ENCODE results near the gene ARRDC4. TPM values are rescaled to one million over a fixed set of nuclear protein-coding genes. Genes with fewer than 3 reads are reported as not detected.

ARRDC4 gene
- total RNA-seq, 1 donor from 2014 or later = 11.9 TPM

DNA sequence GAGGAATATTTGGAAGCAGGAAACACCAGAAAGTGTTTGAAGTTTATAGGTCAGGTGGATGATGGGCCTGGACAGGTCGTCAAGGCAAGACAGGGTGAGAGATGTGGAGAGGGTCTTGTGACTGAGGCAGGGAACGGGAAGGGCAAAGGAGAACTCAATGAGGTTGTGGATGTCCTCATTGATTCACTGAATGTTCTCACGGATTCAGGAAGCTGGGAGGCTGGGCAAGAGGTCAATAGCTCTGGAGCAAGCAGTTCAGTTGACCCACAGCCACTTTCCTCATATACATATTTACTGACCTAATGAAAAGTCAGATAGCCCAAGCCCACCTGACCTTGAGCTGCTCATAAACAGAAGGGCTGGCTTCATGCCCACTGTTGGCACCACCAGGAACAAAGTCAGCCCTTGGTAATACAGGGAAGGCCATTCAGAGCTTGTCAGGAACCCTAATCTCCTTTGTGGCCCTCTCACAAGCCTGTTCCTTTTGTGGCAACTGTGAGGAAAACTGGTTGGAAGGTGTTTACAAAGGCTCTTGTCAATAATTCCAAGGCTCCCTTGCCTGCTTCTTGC lies 31.6 kb downstream of the ARRDC4 start:
- TF ChIP-seq, protein P1, sequence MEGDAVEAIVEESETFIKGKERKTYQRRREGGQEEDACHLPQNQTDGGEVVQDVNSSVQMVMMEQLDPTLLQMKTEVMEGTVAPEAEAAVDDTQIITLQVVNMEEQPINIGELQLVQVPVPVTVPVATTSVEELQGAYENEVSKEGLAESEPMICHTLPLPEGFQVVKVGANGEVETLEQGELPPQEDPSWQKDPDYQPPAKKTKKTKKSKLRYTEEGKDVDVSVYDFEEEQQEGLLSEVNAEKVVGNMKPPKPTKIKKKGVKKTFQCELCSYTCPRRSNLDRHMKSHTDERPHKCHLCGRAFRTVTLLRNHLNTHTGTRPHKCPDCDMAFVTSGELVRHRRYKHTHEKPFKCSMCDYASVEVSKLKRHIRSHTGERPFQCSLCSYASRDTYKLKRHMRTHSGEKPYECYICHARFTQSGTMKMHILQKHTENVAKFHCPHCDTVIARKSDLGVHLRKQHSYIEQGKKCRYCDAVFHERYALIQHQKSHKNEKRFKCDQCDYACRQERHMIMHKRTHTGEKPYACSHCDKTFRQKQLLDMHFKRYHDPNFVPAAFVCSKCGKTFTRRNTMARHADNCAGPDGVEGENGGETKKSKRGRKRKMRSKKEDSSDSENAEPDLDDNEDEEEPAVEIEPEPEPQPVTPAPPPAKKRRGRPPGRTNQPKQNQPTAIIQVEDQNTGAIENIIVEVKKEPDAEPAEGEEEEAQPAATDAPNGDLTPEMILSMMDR (IDR thresholded peaks at IDR 0.05; ENCODE audit: unreplicated experiment) = no peak
- peaks cover 5% of the 10 kb centered on the region for H3K27me3 Mint-ChIP-seq
- H3K4me3 Mint-ChIP-seq (ENCODE audit: low read depth) = no peak overlapping the region
- H3K36me3 Mint-ChIP-seq (ENCODE audit: insufficient read depth) = no peaks in the 10 kb centered on the region
- peaks cover 11% of the 10 kb centered on the region for H3K9me3 Mint-ChIP-seq (ENCODE audit: low read depth)
- no peak overlapping the region for H3K27ac Mint-ChIP-seq
- DNase-seq (ENCODE audit: low spot score, unreplicated experiment) = no peak
- peaks cover 3% of the 10 kb centered on the region for H3K4me1 Mint-ChIP-seq (ENCODE audit: low read depth)

- Mint-ChIP-seq H3K36me3 (ENCODE audit: insufficient read depth) (no peaks in the 10 kb centered on the region), H3K4me1 (ENCODE audit: low read depth) (peaks cover 3% of the 10 kb centered on the region), H3K9me3 (ENCODE audit: low read depth) (peaks cover 6% of the 10 kb centered on the region), H3K27ac (no peak overlapping the region), H3K4me3 (ENCODE audit: low read depth) (no peak overlapping the region), H3K27me3 (peaks cover 5% of the 10 kb centered on the region)
- TF ChIP-seq, protein P1 (IDR thresholded peaks at IDR 0.05; ENCODE audit: unreplicated experiment) = no peak
- DNase-seq (ENCODE audit: low spot score, unreplicated experiment) = no peak
Measured at GRCh38 chr15:97992823-97993222, 32.3 kb downstream of the ARRDC4 start.

DNA sequence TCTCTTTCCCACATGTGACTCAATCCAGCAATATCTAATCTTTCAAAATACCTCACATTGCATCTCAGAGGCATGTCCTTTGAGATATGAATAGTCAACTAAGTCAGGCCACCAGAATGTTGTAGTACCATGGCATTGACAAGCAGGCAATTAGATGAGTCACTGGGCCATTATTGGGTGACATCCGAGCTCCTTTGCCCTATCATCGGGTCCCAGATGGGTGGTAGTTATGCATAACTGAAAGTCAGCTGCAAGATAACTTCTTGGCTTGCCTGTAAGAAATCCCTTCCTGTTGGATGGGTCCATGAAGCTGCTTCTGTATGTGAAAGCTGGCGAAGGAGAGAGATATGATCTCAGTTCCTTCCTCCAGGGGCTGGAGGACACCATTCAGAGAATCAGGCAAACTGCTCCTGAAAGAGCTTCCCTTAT lies 32.8 kb downstream of the ARRDC4 start:
- no peak overlapping the region for H3K4me3 Mint-ChIP-seq (ENCODE audit: low read depth)
- TF ChIP-seq, protein P1 (IDR thresholded peaks at IDR 0.05; ENCODE audit: unreplicated experiment) = no peak
- DNase-seq (ENCODE audit: low spot score, unreplicated experiment) = no peak
- H3K27ac Mint-ChIP-seq = no peak overlapping the region
- H3K27me3 Mint-ChIP-seq = peaks cover 5% of the 10 kb centered on the region
- peaks cover 3% of the 10 kb centered on the region for H3K9me3 Mint-ChIP-seq (ENCODE audit: low read depth)
- H3K36me3 Mint-ChIP-seq (ENCODE audit: insufficient read depth) = no peaks in the 10 kb centered on the region
- peaks cover 3% of the 10 kb centered on the region for H3K4me1 Mint-ChIP-seq (ENCODE audit: low read depth)

- Mint-ChIP-seq H3K9me3 (ENCODE audit: low read depth) (peaks cover 2% of the 10 kb centered on the region), H3K36me3 (ENCODE audit: insufficient read depth) (no peaks in the 10 kb centered on the region), H3K4me1 (ENCODE audit: low read depth) (peaks cover 3% of the 10 kb centered on the region), H3K27ac (no peak overlapping the region), H3K27me3 (peaks cover 5% of the 10 kb centered on the region), H3K4me3 (ENCODE audit: low read depth) (no peak overlapping the region)
- TF ChIP-seq, protein P1 (IDR thresholded peaks at IDR 0.05; ENCODE audit: unreplicated experiment) = no peak
- no peak for DNase-seq (ENCODE audit: low spot score, unreplicated experiment)
Measured at GRCh38 chr15:97994236-97994635, 33.7 kb downstream of the ARRDC4 start.

DNA sequence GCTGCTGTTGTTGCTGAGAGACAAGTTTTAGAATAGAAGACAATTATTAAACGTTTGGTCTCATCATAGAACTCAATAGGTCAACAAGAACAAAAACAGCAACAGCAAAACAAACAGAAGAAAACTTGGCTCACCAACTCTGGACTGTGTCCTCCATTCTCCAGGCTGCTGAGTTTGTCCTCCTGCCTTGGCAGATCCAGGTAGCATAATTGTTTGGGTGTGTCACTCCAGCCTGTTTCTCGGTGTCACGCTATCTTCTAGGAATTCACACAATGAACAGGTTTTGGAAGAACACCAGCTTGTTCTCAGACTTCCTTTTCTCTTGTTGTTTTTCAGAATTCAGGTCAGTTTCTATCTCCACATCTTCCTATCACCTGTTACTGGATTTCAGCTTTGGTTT lies 34.7 kb downstream of the ARRDC4 start:
- H3K27me3 Mint-ChIP-seq = peaks cover 5% of the 10 kb centered on the region
- TF ChIP-seq, protein P1 (IDR thresholded peaks at IDR 0.05; ENCODE audit: unreplicated experiment) = no peak
- H3K27ac Mint-ChIP-seq = no peak overlapping the region
- no peaks in the 10 kb centered on the region for H3K36me3 Mint-ChIP-seq (ENCODE audit: insufficient read depth)
- peaks cover 3% of the 10 kb centered on the region for H3K4me1 Mint-ChIP-seq (ENCODE audit: low read depth)
- H3K4me3 Mint-ChIP-seq (ENCODE audit: low read depth) = no peak overlapping the region
- no peak for DNase-seq (ENCODE audit: low spot score, unreplicated experiment)
- H3K9me3 Mint-ChIP-seq (ENCODE audit: low read depth) = no peaks in the 10 kb centered on the region

All from progenitor cell of endocrine pancreas (in vitro differentiated cells).